HG03575 (cell line): Measurements from ENCODE around the gene LENEP.

ENCODE experiments used
- ATAC-seq: cut with Tn5 transposase; IDR thresholded peaks from one replicate; pipeline ENCODE4 v1.9.1; 2021; ENCODE audit not compliant: unreplicated experiment, insufficient number of reproducible peaks, low FRiP score; ENCODE audit errors: extremely low read depth

Gene LENEP

DNA sequence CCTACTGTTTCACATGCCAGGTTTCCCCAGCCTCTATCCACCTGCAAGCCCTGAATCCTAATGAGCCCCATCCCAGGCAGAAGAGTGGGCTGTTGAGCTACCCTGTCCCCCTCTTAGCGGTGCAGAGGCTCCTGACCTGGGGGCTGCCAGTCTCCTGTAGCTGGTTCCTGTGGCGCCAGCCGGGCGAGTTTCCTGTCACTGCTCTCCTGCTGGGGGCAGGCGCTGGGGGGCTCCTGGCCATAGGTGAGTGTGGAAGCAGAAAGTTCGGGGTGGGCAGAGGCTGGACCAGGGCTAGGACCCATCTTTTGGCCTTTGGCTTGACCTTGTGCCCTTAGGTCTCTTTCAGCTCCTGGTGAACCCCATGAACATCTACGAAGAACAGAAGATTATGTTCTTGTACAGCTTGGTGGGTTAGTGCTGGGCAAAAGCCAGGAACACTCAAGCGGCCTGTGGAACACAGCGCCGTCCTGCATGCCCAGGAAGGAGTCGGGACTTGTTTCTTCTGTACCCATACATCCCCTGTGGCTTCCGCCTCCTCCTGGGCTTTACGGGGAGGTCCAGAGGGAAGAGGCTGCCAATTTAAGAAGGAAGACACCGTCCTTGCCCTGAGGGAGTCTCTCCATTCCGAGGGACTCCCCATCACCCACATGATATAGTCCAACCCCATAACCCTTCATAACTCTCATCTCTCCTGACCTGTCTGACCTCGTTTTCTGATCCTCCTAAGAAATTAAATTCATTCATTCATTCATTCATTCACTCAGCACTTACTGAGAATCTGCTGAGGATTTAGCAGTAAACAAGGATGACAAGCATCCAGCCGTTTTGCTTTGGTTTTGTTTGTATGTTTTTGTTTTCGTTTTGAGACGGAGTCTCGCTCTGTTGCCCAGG is 41.2 kb downstream of the LENEP start:
- ATAC-seq: no peak

DNA sequence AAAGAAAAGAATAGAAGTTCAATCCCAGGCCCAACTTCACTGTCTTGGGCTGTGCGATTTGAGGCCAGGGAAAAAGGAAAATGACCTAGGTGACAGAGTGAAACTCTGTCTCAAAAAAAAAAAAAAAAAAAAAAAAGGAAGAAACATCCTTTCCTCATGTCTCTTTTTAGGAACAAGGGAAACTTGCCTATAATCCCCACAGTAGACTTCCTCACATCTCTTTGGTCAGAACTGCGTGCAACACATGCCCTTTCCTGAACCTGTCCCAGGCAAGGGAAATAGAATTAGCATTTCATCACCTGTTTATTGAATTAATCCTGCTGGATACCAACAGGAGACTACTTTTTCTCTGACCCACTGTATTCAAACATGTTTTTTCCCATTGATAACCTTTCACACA is 42.5 kb downstream of the LENEP start:
- ATAC-seq: no peak

DNA sequence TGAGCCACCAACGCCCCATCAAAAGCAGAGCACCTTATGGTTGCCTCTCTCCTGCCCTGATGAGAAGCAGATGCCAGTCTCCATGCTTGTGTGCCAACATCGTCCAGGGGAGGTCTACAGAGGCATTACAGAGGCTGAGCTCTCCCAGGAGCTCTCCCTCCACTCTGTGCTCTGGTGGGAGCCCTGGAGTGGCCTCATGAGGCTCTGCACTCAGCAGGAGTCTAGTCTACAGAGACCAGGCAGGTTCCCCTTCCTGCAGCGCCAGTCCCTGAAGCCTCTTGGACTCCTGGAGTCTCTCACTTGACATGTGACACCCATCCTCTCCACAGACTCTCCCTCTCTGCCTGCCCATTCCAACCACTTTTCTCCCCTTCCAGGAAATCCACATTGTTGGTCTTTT is 43.7 kb downstream of the LENEP start:
- ATAC-seq: no peak

GRCh38 chr1:155037851-155038441 is 44.6 kb downstream of the LENEP start:
- no peak for ATAC-seq

- ATAC-seq: no peak
Measured at GRCh38 chr1:155038602-155039307, 45.4 kb downstream of the LENEP start.

- ATAC-seq: no peak
Measured at GRCh38 chr1:155039308-155039669, 45.9 kb downstream of the LENEP start.

DNA sequence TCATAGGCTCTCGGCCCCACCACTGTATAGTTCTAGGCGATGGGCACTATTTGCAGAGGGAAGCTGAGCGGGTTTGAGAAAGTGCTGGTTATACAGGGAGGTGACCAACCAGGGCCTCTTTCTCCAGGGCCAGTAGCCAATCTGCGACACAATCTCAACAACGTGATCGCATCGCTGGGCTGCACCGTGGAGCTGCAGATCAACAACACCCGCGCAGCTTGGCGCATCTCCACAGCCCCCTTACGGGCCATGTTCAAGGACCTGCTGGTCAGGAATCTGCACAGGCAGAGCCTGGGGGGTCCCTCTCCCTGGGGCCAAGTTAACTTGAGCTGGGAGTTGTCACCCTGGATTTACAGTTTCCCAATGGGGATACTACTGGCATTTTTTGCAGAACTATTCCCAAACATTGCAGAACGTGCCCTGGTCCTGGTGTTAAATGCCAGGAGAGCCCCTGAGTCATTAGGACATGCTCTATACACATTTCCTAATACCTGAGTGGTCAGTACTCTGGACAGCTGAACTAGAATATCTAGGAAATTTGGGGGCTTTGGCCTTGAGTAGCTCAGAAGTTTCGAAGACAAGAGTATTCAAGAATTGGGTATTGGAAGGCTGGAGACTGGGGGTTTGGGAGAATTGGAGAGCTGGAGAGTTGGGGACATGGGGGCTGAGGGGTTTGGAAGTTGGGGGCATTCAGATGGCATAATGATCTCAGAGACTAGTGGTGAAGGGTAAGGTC is 47.1 kb downstream of the LENEP start:
- ATAC-seq: no peak

- no peak for ATAC-seq
Measured at GRCh38 chr1:155042789-155043188, 49.4 kb downstream of the LENEP start.

- ATAC-seq: no peak
Measured at GRCh38 chr1:155043301-155043702, 49.9 kb downstream of the LENEP start.

GRCh38 chr1:155043793-155044192 is 50.4 kb downstream of the LENEP start:
- ATAC-seq: no peak
